Activated CD8-positive, alpha-beta memory T cell treated with anti-CD3 and anti-CD28 coated beads, Interleukin-2, amount 50 U/mL, for 48 hours (primary cell): ENCODE results near the gene TIMELESS.
"Not testable (repeated sequence)": the region's sequence is repeated elsewhere in the genome, so short reads cannot be mapped to it uniquely, and the experiment has no call there.

Experiments
- DNase-seq: peaks from one replicate; pipeline ENCODE4 v3.0.0-alpha.2; 2020

The TIMELESS gene

DNA sequence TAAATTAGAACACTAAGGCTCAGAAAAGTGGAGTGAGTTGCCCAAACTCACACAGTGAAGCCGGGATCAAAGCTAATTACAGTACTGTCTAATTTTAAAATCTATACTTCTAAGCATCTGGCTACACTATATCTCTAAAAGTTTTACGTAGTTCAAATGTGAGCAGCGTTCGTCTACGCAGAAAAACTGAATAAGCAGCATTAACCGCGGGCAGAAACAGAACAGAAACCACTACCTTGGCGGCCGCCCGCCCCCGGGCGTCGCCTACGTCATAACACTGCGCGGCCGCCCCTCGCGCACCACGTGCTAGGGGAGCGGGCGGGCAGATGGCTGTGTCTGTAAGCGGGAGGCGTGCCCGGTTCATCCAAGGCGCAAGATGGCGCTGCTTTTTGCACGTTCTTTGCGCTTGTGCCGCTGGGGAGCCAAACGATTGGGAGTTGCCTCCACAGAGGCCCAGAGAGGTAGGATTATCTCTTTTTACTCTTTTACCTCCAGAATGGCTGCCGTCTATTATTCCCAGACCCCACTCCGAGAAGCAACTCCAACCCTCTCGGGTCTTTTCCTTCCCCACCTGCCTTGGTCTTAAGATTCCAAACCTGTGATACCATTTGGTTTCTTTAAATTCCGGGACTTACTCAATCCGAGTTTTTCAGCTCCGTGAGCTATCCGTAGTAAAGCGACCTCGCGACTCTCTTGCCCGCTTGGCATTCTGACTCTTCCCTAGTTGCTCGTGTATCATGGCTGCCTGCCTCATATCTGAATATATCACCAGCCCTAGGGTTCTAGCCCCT lies 19.2 kb upstream of the TIMELESS start, which contains the start of gene SPRYD4:
TSS of gene SPRYD4 (plus strand) at position 363 of the 791 bp plus-strand sequence. CDS start at position 377, 14 bp downstream.
- DNase-seq, result peak; percentile 97

DNA sequence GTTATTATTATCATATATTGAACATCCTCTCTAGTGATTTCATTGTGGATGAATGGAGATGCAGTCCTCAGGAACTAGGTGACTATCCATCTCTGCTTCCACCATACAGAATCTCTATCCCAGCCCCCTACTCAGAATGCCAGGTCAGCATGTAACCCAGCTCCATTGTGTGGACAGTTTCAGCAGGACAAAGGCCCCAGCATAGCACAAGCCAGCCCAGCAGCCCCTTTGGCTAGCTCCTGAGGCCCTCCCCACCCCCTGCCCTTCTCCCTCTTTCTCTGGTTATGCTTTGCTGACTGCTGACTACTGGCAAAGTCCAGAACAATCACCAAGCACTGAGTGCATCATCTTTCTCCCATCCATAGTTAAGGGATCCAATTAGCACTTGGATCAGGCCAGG lies 13.3 kb upstream of the TIMELESS start:
- no peak for DNase-seq

DNA sequence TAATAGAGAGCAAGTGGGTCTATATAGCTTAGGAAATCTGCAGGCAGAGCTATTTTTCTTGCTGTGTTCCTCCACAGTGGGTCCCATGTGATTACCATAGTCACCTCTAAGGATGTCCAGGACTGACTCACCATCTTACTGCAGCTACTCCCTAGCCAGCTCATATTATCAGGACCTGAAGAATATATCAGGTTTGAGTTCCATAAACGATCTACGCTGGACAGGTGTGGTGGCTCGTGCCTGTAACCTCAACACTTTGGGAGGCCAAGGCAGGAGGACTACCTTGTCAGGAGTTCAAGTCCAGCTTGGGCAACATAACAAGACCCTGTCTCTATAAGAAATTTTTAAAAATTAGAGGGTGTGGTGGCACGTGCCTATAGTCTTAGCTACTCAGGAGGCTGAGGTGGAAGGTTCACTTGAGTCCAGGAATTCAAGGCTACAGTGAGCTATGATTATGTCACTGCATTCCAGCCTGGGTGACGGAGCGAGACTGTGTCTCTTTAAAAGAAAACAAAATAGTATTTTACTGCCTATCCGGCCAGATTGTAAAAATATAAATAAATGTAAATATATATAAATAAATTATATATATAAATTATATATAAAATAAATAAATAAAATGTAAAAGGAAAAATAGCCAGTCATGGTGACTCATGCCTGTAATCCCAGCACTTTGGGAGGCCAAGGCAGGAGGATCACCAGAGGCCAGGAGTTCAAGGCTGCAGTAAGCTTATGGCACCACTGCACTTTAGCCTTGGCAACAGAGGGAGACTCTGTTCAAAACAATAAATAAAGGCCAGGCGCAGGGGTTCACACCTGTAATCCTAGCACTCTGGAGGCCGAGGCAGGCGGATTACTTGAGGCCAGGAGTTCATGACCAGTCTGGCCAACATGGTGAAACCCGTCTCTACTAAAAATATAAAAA lies 12.3 kb upstream of the TIMELESS start:
- DNase-seq, result no peak

DNA sequence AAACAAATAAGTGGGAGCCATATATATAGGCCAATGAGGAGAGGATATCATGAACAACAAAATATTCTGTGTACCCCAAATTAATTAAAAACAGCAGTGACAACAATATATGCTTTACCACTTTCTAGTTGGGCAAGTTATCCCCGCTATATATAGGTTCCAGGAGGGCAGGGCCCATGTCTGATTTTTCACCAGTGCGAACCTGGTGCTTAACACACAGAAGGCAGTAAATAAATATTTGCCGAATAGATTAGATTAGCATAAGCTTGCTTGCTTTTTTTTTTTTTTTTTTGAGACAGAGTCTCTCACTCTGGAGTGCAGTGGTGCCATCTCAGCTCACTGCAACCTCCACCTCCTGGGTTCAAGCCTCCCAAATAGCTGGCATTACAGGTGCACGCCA lies 8.6 kb upstream of the TIMELESS start:
- no peak for DNase-seq

DNA sequence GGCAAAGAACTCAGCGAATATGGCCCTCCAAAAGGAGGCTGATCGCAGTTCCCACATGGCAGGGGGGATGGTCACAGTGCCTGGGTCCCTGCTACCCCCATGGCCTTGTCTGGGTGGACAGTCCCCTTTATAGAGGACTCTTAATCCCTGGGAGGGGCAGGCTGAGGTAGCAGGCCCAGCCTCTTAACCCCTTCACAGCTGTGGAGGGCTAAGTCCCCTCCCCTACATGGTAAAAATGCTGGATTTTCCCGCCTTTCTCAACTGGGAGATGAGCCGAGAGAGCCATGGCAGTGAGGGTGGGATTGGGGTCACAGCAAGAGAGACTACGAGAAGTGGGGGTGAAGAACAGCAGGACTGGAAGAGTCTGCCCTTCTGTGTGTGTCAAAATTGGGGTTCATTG lies 5.3 kb upstream of the TIMELESS start, which contains the start of gene MIP:
TSS of gene MIP (minus strand) at position 101 of the 400 bp plus-strand sequence. CDS start at position 57, 44 bp downstream.
- DNase-seq, result no peak

DNA sequence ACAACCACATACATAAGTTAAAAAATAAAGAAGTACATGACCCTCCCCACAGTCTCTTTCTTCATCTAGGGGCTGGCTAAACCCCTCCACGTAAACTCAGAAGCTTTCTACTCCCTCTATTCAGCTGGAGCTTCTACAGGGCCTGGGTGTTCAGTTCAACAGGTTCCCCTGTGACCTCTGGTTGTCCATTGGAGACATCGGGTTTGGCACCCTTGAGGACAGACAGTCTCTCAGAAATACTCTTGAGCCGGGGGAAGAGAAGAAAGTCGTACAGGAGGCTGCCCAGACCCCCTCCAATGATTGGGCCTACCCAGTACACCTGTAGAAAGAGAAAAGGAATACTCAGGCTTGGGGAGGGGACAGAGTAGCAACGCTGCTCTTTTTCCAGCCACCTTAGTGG lies 1.9 kb upstream of the TIMELESS start:
- no peak for DNase-seq

DNA sequence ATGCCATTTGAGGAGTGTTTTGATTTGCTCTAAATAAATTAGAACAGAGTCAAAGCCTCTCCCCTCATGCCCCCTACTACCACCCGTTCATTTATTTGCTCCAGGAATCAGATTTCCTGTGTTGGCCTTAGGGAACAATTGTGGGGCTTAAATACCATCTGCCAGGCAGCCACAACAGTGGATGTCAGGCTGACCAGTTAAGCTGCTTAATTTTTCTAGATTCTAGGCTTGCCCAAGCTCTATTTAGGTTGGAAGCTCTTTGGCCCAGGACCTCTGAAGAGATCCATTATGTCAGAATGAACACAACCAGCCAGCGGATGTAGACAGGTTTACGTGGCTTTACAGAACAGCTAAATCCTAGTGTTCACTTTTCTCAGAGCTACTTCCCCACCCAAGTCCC lies 1.0 kb upstream of the TIMELESS start:
- DNase-seq, result no peak

DNA sequence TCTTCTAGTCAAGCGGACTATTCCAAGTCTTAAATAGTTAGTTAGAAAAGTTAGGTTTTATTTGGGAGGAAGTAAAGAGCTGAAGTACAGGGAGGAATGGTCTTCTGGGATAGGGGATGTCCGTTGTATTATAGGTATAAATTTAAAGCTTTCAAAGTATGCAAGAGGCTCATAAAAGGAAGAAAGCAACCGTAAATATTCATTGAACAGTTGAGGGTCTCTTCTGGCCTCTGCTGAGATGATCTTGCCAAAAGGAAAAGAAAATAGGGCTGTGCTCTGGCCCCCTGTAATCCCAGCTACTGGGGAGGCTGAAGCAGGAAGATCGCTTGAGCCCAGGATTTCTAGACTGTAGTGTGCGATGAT lies 377 bp upstream of the TIMELESS start:
- DNase-seq, result no peak

DNA sequence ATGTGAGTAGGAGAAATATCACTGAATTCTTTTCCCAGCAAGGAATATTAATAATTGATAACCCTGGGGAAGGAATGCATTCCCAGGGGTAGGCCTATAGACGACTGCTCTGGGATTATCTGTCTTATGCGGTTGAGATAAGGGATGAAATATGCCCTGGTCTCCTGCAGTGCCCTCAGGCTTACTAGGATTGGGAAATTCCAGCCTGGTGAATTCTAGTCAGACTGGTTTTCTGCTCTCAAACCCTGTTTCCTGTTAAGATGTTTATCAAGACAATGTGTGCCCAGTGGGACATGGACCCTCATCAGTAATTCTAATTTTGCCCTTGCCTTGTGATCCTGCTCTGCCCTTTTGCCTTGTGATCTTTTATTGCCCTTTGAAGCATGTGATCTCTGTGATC lies 6.0 kb downstream of the TIMELESS start:
- DNase-seq, result not testable (repeated sequence)

DNA sequence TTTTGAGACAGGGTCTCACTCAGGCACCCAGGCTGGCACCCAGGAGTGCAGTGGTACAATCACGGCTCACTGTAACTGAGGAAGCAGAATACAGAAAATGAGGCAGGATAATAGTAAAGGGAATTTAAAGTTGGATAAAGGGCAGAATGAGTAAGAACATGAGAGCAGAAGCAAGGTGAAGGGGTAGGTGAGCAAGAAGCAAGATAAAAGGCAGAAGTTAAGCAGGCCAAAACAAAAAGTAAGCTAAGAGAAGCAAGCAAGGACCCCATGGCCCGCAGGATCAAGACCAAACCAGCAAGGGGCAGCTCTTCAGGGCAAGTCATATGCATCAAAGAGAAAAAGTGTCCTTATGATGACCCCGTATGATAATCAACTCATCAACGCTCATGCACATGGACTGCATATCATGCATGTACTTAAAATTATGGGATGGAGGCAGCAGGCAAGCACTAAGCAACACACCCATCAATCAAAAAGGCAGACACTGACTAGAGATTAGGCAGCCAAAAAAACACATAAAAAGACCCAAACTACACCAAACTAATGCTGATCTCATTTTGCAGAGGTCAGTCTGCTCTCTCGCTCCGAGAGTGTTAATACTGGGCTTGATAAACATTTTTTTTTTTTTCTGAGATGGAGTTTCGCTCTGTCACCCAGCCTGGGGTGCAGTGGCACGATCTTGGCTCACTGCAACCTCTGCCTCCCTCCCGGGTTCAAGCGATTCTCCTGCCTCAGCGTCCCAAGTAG lies 11.6 kb downstream of the TIMELESS start:
- no peak for DNase-seq

DNA sequence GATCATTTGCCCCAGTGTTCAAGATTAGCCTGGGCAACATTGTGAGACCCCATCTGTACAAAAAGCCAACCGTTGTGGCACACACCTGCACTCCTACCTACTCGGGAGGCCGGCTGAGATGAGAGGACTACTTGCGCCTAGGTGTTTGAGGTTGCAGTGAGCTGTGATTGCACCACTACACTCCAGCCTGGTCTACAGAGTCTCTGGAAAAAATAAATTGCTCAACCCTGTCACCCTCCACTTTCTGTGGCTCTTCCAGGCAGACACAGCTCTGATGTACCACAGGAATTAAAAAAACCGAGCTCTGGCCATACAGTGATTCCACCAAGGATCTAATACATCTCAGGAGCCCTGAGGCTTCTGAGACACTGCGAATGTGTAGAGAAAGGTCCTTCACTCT lies 14.4 kb downstream of the TIMELESS start:
- DNase-seq, result no peak

DNA sequence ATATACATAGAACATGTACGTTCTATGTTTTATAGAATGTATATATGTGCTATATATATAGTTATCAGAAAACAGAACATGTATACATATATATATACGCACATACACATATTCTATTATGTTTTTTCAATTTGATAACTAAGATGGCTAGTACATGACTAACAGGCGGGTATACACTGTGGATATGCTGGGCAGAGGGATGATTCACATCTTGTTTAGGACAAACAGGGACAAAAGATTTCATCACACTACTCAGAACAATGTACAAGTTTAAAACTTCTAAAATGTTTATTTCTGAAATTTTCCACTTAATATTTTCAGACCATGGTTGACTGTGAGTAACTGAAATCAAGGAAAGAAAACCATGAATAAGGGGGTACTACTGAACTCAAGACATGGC lies 17.4 kb downstream of the TIMELESS start:
- DNase-seq, result no peak

DNA sequence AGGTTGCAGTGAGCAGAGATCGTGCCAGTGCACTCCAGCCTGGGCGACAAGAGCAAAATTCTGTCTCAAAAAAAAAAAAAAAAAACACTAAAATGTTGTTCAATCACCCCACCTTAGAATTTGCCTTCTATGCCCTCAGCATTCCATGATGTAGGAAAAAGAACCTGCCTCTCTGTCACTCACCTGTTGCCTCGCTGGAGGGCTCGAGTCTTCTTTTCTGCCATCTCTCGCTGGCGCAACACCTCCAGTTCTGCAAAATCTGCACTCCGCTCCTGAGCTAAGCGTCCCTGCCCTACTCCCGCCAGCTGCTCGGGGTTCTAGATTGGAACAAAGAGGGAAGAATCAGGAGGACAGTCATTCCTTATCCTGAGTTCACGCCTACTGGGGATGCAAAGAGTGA lies 17.9 kb downstream of the TIMELESS start:
- no peak for DNase-seq

DNA sequence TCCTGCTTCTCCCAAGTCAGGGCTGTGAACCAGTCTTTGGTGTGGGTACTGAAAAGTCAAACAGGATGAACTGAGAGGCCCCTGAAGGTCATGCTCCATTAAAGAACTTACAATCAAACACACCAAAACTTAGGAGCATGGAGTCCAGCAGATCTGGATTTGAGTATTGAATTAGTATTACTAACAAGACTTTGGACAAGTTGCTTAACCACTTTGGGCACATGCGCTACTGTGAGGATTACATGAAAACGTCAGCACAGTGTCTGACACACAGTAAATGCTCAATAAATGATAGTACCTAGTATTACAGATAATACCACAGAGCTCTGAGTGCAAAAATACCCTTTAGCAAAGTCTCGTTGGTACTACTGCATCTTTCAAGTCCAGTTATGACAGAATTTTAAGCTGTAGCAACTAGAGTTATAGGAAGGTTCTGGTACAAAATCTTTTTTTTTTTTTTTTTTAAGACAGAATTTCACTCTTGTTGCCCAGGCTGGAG lies 23.2 kb downstream of the TIMELESS start:
- no peak for DNase-seq

DNA sequence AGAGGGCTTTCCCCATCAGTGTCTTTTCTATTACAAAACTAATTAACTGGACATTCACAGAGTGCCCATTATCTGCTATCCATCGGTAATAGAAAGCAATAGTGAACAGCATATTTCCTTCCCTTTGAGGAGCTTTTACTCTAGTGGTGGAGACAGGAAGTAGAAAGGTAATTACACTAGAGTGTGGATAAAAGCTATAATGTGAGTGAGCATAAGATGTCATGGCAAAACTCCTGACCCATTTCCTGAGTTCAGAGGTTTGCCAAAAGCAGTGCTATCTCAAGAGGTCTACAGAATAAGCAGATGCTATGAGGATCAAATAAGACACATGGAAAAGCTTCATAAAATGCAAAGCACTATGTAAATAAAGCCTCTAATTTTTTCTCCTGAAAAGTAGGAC lies 24.0 kb downstream of the TIMELESS start:
- no peak for DNase-seq

DNA sequence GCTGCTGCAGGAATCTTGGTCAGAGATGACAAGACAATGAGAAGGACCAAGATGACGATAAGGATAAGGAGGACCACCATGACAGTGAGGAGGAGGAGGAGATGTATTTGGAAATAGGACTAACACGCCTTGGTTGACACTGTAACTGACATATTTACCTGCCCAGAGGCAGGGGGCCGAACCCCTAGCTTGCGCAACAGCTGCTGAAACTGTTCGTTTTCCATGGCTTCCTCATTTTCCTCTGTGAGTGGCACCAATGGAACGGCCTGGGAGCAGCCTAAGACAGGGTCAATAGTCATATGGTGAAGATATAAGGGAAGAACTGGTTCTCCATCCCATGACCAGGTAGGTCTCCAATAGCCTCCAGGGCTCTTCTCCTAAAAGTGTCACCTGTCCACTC lies 28.8 kb downstream of the TIMELESS start:
- DNase-seq, result no peak

DNA sequence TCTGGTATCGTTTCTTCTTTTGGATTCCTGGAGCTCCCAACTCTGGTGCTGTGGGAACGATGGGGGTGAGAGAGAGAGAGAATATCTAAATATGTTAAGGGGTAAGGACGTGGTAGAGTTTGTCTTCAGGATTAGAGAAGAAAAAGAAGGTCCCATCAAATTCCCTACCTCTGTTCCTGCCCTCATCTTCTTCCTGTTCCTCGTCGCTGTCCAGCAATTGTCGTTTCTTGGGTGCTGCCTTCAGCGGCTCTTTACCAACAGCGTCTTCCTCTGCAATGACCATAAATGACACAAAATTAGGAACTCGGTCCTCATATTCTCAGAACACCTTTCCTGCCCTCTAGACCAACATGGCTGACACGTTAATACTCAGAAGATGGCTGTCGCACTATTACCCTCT lies 31.5 kb downstream of the TIMELESS start:
- DNase-seq, result no peak

DNA sequence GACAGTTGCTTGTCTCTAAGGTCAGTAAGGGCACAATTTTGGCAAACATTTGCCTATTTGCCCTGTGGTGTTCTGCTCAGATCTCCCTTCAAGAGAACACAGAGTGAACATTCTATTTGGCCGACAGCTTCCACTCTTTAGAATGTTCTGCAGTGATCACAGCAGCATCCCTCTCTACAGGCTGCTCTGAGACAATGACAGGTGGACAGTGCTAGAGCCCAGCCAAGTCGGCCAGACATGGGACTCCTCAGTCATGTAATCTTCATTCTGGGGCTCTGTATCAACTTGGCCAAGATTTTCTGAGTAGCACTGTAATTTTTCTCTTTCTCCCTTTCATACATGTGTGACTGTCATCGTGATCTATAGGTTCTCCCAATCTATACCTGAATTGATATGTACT lies 34.8 kb downstream of the TIMELESS start:
- DNase-seq, result no peak

DNA sequence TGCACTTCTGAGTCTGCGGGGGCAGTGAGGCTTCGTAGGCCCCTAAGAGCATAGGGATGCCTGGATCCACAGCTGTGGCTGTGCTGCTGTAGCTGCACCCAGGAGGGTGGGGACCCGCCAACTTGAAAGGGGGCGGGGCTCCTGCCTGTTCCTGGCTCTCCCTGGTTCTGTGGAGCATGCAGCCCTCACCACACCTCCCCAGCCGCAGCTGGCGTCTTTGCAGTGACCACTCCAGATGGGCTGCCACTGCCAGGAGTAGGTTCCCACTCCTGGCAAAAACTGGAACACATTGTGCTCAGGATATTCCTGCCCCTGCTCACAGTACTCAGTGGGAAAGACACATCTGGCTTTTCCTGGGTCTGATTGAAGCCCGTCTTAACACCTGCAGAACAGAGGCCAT lies 35.8 kb downstream of the TIMELESS start:
- DNase-seq, result no peak

DNA sequence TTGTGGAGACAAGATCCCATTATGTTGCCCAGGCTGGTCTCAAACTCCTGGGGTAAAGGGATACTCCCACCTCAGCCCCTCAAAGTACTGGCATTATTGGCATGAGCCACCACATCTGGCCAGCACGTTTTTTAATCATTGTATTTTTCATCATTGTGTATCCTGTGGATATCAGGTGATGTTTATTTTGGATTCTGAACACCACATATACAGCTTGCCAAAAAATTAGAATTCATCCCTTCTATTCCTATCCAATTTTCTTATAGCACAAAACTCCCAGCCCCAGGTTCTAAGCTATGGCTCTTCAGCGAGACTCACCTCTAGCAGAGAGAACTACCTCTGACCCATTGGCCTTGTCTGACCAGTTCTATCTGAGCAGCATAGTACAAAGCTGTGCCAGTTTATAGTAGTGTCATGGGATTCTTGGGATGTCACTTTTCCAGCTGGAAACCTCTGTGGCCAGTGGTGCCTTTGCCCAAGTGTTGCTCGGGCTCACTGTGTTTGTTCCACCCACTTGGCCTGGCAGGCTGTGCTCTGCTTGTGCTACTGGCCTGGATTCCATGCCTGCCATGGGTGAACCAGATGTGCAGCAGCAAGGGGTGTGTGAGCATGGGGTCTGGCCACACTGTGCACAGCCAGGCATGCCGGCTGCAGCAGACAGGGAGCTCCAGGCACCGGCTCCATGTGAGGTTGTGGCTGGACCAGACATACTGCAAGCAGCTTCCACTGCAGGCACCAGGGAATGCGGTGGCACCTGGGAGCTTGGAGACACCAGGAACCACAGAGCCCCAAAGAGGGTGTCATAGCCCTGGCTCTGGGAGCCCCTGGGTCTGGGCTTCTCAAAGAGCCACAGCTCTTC lies 37.2 kb downstream of the TIMELESS start:
- DNase-seq, result no peak

DNA sequence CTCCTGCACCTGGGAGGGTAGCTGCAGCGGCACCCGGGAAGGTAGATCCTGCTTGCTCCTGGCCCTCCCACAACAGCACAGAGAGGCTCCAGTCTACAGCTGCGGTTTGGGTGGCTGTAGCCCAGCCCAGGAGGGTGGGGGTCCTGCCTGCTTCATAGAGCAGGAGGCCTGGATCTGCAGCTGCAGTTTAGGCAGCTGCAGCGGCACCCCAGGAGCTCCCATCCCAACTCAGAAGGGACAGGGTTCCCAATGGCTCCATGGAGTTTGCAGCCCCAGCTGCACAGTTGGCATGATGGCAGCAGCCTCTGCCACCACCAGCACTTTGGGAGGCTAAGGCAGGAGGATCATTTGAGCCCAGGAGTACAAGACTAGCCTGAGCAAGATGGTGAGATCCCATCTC lies 38.5 kb downstream of the TIMELESS start:
- no peak for DNase-seq

DNA sequence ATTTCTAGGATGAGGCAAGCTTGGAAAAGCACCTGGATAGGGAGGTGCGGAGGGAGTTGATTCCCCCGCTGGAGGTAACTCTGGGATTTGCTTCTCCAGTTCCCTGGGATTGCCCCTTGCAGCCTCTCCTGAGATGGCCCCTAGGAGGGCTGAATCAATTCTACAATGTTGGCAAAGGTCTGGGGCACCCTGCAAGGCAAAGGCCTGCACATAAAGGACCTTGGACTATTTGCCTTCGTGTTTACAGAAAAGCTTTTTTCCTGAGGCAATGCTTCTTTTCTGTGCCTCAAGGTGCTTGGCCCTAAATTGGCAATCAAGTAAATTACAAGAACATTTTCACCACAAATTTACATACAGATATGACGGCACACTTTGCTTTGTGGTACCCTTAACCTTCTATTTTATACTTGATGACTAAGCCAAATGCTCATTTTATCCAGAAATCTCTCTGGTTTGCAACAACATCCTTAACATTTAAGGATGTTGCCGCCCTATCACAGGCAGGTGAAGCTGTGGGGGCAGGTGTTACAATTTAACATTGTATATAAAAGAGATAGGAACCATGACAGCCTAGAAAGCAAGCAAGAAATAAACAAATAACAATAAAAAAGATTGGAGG lies 40.3 kb downstream of the TIMELESS start:
- no peak for DNase-seq
